PC-3 (cell line): Measurements from ENCODE around the gene WDR36.

Experiments
- EZH2 ChIP-seq: fragments of 300-600 bp; sonication (generic); IDR thresholded peaks from one replicate; pipeline ENCODE4 v1.6.1; 2017; ENCODE audit warnings: antibody characterized with exemption, mild to moderate bottlenecking, low read length; ENCODE audit not compliant: unreplicated experiment
- TF ChIP-seq, protein P1 (sequence below): fragments of 300-600 bp; sonication (generic); conservative IDR thresholded peaks from 2 replicates; pipeline ENCODE4 v1.5.1; 2017; ENCODE audit warnings: antibody characterized with exemption, low read depth, mild to moderate bottlenecking, low read length

GRCh38 chr5:111168608-111169007 lies 76.5 kb downstream of the WDR36 start:
- TF ChIP-seq, protein P1, sequence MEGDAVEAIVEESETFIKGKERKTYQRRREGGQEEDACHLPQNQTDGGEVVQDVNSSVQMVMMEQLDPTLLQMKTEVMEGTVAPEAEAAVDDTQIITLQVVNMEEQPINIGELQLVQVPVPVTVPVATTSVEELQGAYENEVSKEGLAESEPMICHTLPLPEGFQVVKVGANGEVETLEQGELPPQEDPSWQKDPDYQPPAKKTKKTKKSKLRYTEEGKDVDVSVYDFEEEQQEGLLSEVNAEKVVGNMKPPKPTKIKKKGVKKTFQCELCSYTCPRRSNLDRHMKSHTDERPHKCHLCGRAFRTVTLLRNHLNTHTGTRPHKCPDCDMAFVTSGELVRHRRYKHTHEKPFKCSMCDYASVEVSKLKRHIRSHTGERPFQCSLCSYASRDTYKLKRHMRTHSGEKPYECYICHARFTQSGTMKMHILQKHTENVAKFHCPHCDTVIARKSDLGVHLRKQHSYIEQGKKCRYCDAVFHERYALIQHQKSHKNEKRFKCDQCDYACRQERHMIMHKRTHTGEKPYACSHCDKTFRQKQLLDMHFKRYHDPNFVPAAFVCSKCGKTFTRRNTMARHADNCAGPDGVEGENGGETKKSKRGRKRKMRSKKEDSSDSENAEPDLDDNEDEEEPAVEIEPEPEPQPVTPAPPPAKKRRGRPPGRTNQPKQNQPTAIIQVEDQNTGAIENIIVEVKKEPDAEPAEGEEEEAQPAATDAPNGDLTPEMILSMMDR, result no peak
- TF ChIP-seq EZH2, result no peak
